ENCODE data around the gene BABAM2.

GRCh38 chr2:27909901-27910300, 19.4 kb downstream of the BABAM2 start:
- TF ChIP-seq CTCF (IDR thresholded peaks at IDR 0.05) (no peak), POLR2A (IDR thresholded peaks at IDR 0.05) (no peak), POLR2AphosphoS5 (IDR thresholded peaks at IDR 0.05; ENCODE audit: insufficient read depth in 1 of 2, low read depth in 1 of 2) (no peak)

Measured in vagina (tissue), 2 donors.